ENCODE results near the gene FBXL7.

- TF ChIP-seq POLR2A (IDR thresholded peaks at IDR 0.05), result no peak
- TF ChIP-seq CTCF (IDR thresholded peaks at IDR 0.05), result no peak
Observed at GRCh38 chr5:15549961-15550360, 50.0 kb downstream of the FBXL7 start.

Measured in lower leg skin (tissue), 3 donors.